Right ventricle myocardium inferior (tissue), 1 donor: ENCODE results near the gene GSTM4. TPM values are rescaled to one million over a fixed set of nuclear protein-coding genes. Genes with fewer than 3 reads are reported as not detected.
"Not testable (repeated sequence)": the region's sequence is repeated elsewhere in the genome, so short reads cannot be mapped to it uniquely, and the experiment has no call there.

ENCODE experiments used
- ATAC-seq: fragments of 200-7000 bp; cut with Tn5 transposase; one replicate; pipeline ENCODE4 v1.9.1; 2020; ENCODE audit warnings: mild to moderate bottlenecking, moderate library complexity
- DNase-seq: peaks from one replicate; pipeline ENCODE4 v3.0.0; 2021; ENCODE audit errors: missing footprints
- intact Hi-C: fragments of 100-400 bp; cut with DNase I; formaldehyde crosslinking; loops from one replicate; pipeline ENCODE4 v1.11.0; 2022
- total RNA-seq: library from RNA; stranded (reverse); fragmentation: NEBNext Ultra II Directional; extraction: Animal tissue kit (Norgen Biotek cat#: 25700); gene quantifications from one replicate; pipeline ENCODE4 v1.2.1, GENCODE V29; 2021
- donor health status: DM: no; HTN: yes; CAD: no; lungs with severe emphysema.

The GSTM4 gene
- total RNA-seq, 1 donor from 2014 or later, result 35.1 TPM

GRCh38 chr1:109657395-109657794 lies 1.5 kb downstream of the GSTM4 start:
- intact Hi-C loops, result loop anchor here (5.0 kb wide), 1 partner anchor 115 kb away; no protein-coding TSS in a partner anchor
- DNase-seq (no peak), ATAC-seq (no peak)

GRCh38 chr1:109657970-109658369 lies 2.1 kb downstream of the GSTM4 start:
- intact Hi-C loops, result loop anchor here (5.0 kb wide), 1 partner anchor 114 kb away; no protein-coding TSS in a partner anchor
- no peak for ATAC-seq
- DNase-seq, result no peak

- intact Hi-C loops, result loop anchor here (5.0 kb wide), 1 partner anchor 114 kb away; no protein-coding TSS in a partner anchor
- no peak for ATAC-seq
- no peak for DNase-seq
Observed at GRCh38 chr1:109658533-109659042, 2.7 kb downstream of the GSTM4 start.

- DNase-seq (no peak), ATAC-seq (no peak)
- intact Hi-C loops, result loop anchor here (5.0 kb wide), 1 partner anchor 113 kb away; no protein-coding TSS in a partner anchor
Observed at GRCh38 chr1:109659145-109659544, 3.2 kb downstream of the GSTM4 start.

GRCh38 chr1:109659997-109660690 lies 4.2 kb downstream of the GSTM4 start:
- intact Hi-C loops, result loop anchor here (5.0 kb wide), 1 partner anchor 112 kb away; no protein-coding TSS in a partner anchor
- ATAC-seq, result no peak
- DNase-seq, result no peak

GRCh38 chr1:109660691-109661026 lies 4.8 kb downstream of the GSTM4 start:
- intact Hi-C loops, ATAC-seq, DNase-seq: not testable (repeated sequence)

GRCh38 chr1:109661391-109661790 lies 5.5 kb downstream of the GSTM4 start:
- DNase-seq (no peak), ATAC-seq (no peak)
- intact Hi-C loops, result no loop called here

- no peak for ATAC-seq
- intact Hi-C loops, result loop anchor here (5.0 kb wide), 2 partner anchors 53 to 103 kb away; no protein-coding TSS in a partner anchor
- no peak for DNase-seq
Observed at GRCh38 chr1:109664671-109665070, 8.8 kb downstream of the GSTM4 start.

- intact Hi-C loops, result loop anchor here (5.0 kb wide), 2 partner anchors 50 to 100 kb away; no protein-coding TSS in a partner anchor
- peak; percentile 97 for DNase-seq
- peak; percentile 100 for ATAC-seq
Observed at GRCh38 chr1:109667452-109668122, 11.7 kb downstream of the GSTM4 start, which contains the start of gene GSTM2. TSS of gene GSTM2 (plus strand) at chr1:109668057. CDS start at chr1:109668116, 59 bp downstream.

GRCh38 chr1:109668123-109668775 lies 12.3 kb downstream of the GSTM4 start:
- intact Hi-C loops, result loop anchor here (5.0 kb wide), 2 partner anchors 49 to 99 kb away; no protein-coding TSS in a partner anchor
- ATAC-seq, result peak; percentile 12

GRCh38 chr1:109669246-109669948 lies 13.5 kb downstream of the GSTM4 start:
- intact Hi-C loops, result loop anchor here (5.0 kb wide), 2 partner anchors 48 to 98 kb away; no protein-coding TSS in a partner anchor
- no peak for DNase-seq
- ATAC-seq, result no peak

More at GRCh38 chr1:109668123-109668775, 12.3 kb downstream of the GSTM4 start:
- no peak for DNase-seq

- intact Hi-C loops, result loop anchor here (5.0 kb wide), 2 partner anchors 47 to 97 kb away; no protein-coding TSS in a partner anchor
- DNase-seq, ATAC-seq: not testable (repeated sequence)
Observed at GRCh38 chr1:109669949-109670302, 14.0 kb downstream of the GSTM4 start.

- intact Hi-C loops, result no loop called here
- no peak for ATAC-seq
- DNase-seq, result no peak
Observed at GRCh38 chr1:109671067-109671466, 15.2 kb downstream of the GSTM4 start.

- ATAC-seq, intact Hi-C loops, DNase-seq: not testable (repeated sequence)
Observed at GRCh38 chr1:109673861-109674260, 18.0 kb downstream of the GSTM4 start.

- intact Hi-C loops, ATAC-seq, DNase-seq: not testable (repeated sequence)
Observed at GRCh38 chr1:109676683-109677381, 20.9 kb downstream of the GSTM4 start.

GRCh38 chr1:109677459-109677858 lies 21.6 kb downstream of the GSTM4 start:
- intact Hi-C loops, result no loop called here
- DNase-seq (no peak), ATAC-seq (no peak)

- DNase-seq, intact Hi-C loops, ATAC-seq: not testable (repeated sequence)
Observed at GRCh38 chr1:109678637-109679036, 22.7 kb downstream of the GSTM4 start.

GRCh38 chr1:109684777-109685176 lies 28.9 kb downstream of the GSTM4 start:
- intact Hi-C loops, ATAC-seq: not testable (repeated sequence)

More at GRCh38 chr1:109684777-109685176, 28.9 kb downstream of the GSTM4 start:
- DNase-seq, result not testable (repeated sequence)
